SK-N-SH (cell line): ENCODE measurements around the gene RASGRF2. TPM values are rescaled to one million over a fixed set of nuclear protein-coding genes. Genes with fewer than 3 reads are reported as not detected.

Experiments
- CTCF ChIA-PET: fragments of 300-600, 350-600 bp; formaldehyde crosslinking; extraction: SDS; loops from one replicate; lab custom pipeline; 2021; lab: Yijun Ruan, JAX
- POLR2A ChIA-PET: fragments of 350-600 bp; sonication (Branson Sonifier 250); formaldehyde crosslinking; extraction: SDS; loops from one replicate; lab custom pipeline; 2020; ENCODE audit warnings: antibody characterized with exemption, inconsistent platforms; lab: Yijun Ruan, JAX
- DNase-seq: peaks from one replicate; pipeline ENCODE4 v3.0.0; 2012
- H2AFZ ChIP-seq: fragments of 200-600 bp; sonication (generic); 2 replicates; pipeline ENCODE4 v1.8.1; 2016; ENCODE audit warnings: antibody characterized with exemption, mild to moderate bottlenecking, low read depth
- H3F3A ChIP-seq: fragments of 200-600 bp; sonication (generic); replicated peaks from 2 replicates; pipeline ENCODE3; 2016; ENCODE audit warnings: antibody characterized with exemption, mild to moderate bottlenecking; ENCODE audit not compliant: insufficient read depth
- H3K27ac ChIP-seq, 2 experiments: fragments of 200-500 bp in 1 of 2; fragments of 200-600 bp in 1 of 2; sonication (Bioruptor generic) in 1 of 2; sonication (generic), shearing (Covaris generic) in 1 of 2; 2 replicates each; pipeline versions ENCODE4 v1.5.1 to v1.6.1; 2014 to 2016; ENCODE audit warnings: low read depth in 2 of 2, inconsistent platforms in 1 of 2, low read length in 1 of 2, mild to moderate bottlenecking in 1 of 2, mixed read lengths in 1 of 2
- H3K27me3 ChIP-seq: fragments of 200-600 bp; sonication (generic), shearing (Covaris generic); 2 replicates; pipeline ENCODE4 v1.6.1; 2016; ENCODE audit warnings: mixed run types; ENCODE audit not compliant: insufficient read depth
- H3K36me3 ChIP-seq, 2 experiments: fragments of 200-500 bp in 1 of 2; fragments of 200-600 bp in 1 of 2; sonication (Bioruptor generic) in 1 of 2; sonication (generic) in 1 of 2; replicated peaks in 1 of 2; 2 replicates each; pipeline versions ENCODE3 to v1.5.1; 2014 to 2016; ENCODE audit warnings: low read length in 1 of 2, mild to moderate bottlenecking in 1 of 2; ENCODE audit not compliant: insufficient read depth in 2 of 2, control insufficient read depth in 1 of 2
- H3K4me1 ChIP-seq, 2 experiments: fragments of 200-500 bp in 1 of 2; fragments of 200-600 bp in 1 of 2; sonication (Bioruptor generic) in 1 of 2; sonication (generic), shearing (Covaris generic) in 1 of 2; 2 replicates each; pipeline versions ENCODE4 v1.5.1 to v1.6.1; 2014 to 2016; ENCODE audit warnings: low read depth in 1 of 2, low read length in 1 of 2, mixed run types in 1 of 2; ENCODE audit not compliant: insufficient read depth in 2 of 2, control insufficient read depth in 1 of 2
- H3K4me2 ChIP-seq: fragments of 200-600 bp; sonication (generic), shearing (Covaris generic); 2 replicates; pipeline ENCODE4 v1.6.1; 2017; ENCODE audit warnings: mixed run types
- H3K4me3 ChIP-seq, 2 experiments: fragments of 200-500 bp in 1 of 2; fragments of 200-600 bp in 1 of 2; sonication (Bioruptor generic) in 1 of 2; sonication (generic), shearing (Covaris generic) in 1 of 2; 2 replicates each; pipeline versions ENCODE4 v1.5.1 to v1.8.1; 2014 to 2016; ENCODE audit warnings: low read depth in 2 of 2, inconsistent platforms in 1 of 2, low read length in 1 of 2, mild to moderate bottlenecking in 1 of 2, mixed read lengths in 1 of 2, moderate library complexity in 1 of 2
- H3K79me2 ChIP-seq: fragments of 200-600 bp; sonication (generic); 2 replicates; pipeline ENCODE4 v1.8.1; 2017; ENCODE audit warnings: mild to moderate bottlenecking; ENCODE audit not compliant: insufficient read depth
- H3K9ac ChIP-seq: fragments of 200-600 bp; sonication (generic); 2 replicates; pipeline ENCODE4 v1.6.1; 2017; ENCODE audit warnings: mixed run types
- H3K9me2 ChIP-seq: fragments of 200-600 bp; sonication (generic); 2 replicates; pipeline ENCODE4 v1.6.1; 2017; ENCODE audit warnings: mixed run types
- H3K9me3 ChIP-seq: fragments of 200-600 bp; sonication (generic); 2 replicates; pipeline ENCODE4 v1.6.1; 2017; ENCODE audit warnings: mixed run types, mild to moderate bottlenecking, moderate library complexity
- H4K20me1 ChIP-seq: fragments of 200-600 bp; sonication (generic); 2 replicates; pipeline ENCODE4 v1.6.1; 2017; ENCODE audit warnings: mild to moderate bottlenecking, mixed run types; ENCODE audit not compliant: insufficient read depth
- ELF1 ChIP-seq: IDR thresholded peaks from 2 replicates; pipeline ENCODE4 v1.4.0; 2012
- FOSL2 ChIP-seq: IDR thresholded peaks from 2 replicates; pipeline ENCODE4 v1.4.0; 2012; ENCODE audit warnings: low read depth, mild to moderate bottlenecking, moderate library complexity, borderline replicate concordance
- GABPA ChIP-seq: IDR thresholded peaks from 2 replicates; pipeline ENCODE4 v1.4.0; 2012; ENCODE audit warnings: low read depth, mild to moderate bottlenecking
- GATA2 ChIP-seq: sonication (generic); formaldehyde crosslinking; IDR thresholded peaks from 2 replicates; pipeline ENCODE4 v1.5.0; 2020; ENCODE audit warnings: mild to moderate bottlenecking, missing genetic modification reagents
- MEF2A ChIP-seq: IDR thresholded peaks from 2 replicates; pipeline ENCODE4 v1.4.0; 2012; ENCODE audit warnings: low read depth, borderline replicate concordance
- POLR2AphosphoS5 ChIP-seq: IDR thresholded peaks from 2 replicates; pipeline ENCODE4 v1.6.1; 2012; ENCODE audit warnings: low read depth, low read length
- RAD21 ChIP-seq: IDR thresholded peaks from 2 replicates; pipeline ENCODE4 v1.6.1; 2012; ENCODE audit warnings: mild to moderate bottlenecking, low read length
- RFX5 ChIP-seq: IDR thresholded peaks from 2 replicates; pipeline ENCODE4 v1.6.1; 2012; ENCODE audit warnings: mild to moderate bottlenecking, improper control_type of control experiment, low read length
- SIN3A ChIP-seq: IDR thresholded peaks from 2 replicates; pipeline ENCODE4 v1.6.1; 2012; ENCODE audit warnings: low read depth, mild to moderate bottlenecking, low read length, moderate library complexity, borderline replicate concordance
- TAF1 ChIP-seq: IDR thresholded peaks from 2 replicates; pipeline ENCODE4 v1.6.1; 2012; ENCODE audit warnings: low read depth, mild to moderate bottlenecking, low read length, moderate library complexity, borderline replicate concordance
- WGBS: methylation state at CpG from one replicate; pipeline ENCODE4 v1.1.6; 2017; ENCODE audit warnings: low lambda C conversion rate; 5-methylcytosine and 5-hydroxymethylcytosine counted together
- polyA plus RNA-seq, 3 experiments: library from polyadenylated mRNA; depleted of rRNA; stranded (reverse); fragments of >200 nt; gene quantifications; 2 replicates each; pipeline ENCODE4 v1.2.3, GENCODE V29; 2012
- TF ChIP-seq, protein P1 (sequence below): IDR thresholded peaks from 2 replicates; pipeline ENCODE4 v1.4.0; 2012; ENCODE audit warnings: low read depth
- TF ChIP-seq, protein P2 (sequence below): fragments of 200-600 bp; sonication (generic); IDR thresholded peaks from 2 replicates; pipeline ENCODE4 v1.6.1; 2017; ENCODE audit warnings: antibody characterized with exemption, mild to moderate bottlenecking, moderate library complexity
- TF ChIP-seq, protein P3 (sequence below): IDR thresholded peaks from 2 replicates; pipeline ENCODE4; 2012
- TF ChIP-seq, protein P4 (sequence below): IDR thresholded peaks from 2 replicates; pipeline ENCODE4 v1.6.1; 2012; ENCODE audit warnings: mild to moderate bottlenecking, low read depth, low read length, moderate library complexity

The RASGRF2 gene
- polyA plus RNA-seq, 1 of the 3 experiments (the other 2 are of a cell fraction) = under 0.01 TPM

DNA sequence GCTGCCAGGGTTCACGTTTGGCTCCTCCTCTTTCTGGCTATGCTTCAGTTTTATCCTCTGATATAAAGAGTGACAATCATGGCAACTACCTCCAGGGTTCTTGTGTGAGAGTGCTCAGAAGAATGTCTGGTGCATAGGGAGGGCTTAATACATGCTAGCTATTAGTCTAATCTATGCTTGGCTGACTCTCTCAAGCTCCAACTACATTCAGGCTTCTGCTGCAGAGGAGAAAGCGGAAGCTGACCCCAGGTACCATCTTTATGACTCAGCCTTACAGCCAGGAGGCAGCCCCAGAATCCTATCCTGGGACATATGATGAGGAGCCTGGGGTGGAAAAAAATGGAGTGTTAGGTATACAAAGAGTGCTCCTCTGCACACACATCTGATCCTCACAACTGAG lies 32.1 kb upstream of the RASGRF2 start (continued):
- no peak for TF ChIP-seq POLR2AphosphoS5
- no peak for TF ChIP-seq MEF2A
- TF ChIP-seq ELF1 = no peak
- TF ChIP-seq, protein P1, sequence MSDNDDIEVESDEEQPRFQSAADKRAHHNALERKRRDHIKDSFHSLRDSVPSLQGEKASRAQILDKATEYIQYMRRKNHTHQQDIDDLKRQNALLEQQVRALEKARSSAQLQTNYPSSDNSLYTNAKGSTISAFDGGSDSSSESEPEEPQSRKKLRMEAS = no peak
- TF ChIP-seq TAF1 = no peak
- TF ChIP-seq RFX5 = no peak
- TF ChIP-seq, protein P2, sequence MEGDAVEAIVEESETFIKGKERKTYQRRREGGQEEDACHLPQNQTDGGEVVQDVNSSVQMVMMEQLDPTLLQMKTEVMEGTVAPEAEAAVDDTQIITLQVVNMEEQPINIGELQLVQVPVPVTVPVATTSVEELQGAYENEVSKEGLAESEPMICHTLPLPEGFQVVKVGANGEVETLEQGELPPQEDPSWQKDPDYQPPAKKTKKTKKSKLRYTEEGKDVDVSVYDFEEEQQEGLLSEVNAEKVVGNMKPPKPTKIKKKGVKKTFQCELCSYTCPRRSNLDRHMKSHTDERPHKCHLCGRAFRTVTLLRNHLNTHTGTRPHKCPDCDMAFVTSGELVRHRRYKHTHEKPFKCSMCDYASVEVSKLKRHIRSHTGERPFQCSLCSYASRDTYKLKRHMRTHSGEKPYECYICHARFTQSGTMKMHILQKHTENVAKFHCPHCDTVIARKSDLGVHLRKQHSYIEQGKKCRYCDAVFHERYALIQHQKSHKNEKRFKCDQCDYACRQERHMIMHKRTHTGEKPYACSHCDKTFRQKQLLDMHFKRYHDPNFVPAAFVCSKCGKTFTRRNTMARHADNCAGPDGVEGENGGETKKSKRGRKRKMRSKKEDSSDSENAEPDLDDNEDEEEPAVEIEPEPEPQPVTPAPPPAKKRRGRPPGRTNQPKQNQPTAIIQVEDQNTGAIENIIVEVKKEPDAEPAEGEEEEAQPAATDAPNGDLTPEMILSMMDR = no peak
- TF ChIP-seq, protein P3, sequence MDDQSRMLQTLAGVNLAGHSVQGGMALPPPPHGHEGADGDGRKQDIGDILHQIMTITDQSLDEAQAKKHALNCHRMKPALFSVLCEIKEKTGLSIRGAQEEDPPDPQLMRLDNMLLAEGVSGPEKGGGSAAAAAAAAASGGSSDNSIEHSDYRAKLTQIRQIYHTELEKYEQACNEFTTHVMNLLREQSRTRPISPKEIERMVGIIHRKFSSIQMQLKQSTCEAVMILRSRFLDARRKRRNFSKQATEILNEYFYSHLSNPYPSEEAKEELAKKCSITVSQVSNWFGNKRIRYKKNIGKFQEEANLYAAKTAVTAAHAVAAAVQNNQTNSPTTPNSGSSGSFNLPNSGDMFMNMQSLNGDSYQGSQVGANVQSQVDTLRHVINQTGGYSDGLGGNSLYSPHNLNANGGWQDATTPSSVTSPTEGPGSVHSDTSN = no peak

DNA sequence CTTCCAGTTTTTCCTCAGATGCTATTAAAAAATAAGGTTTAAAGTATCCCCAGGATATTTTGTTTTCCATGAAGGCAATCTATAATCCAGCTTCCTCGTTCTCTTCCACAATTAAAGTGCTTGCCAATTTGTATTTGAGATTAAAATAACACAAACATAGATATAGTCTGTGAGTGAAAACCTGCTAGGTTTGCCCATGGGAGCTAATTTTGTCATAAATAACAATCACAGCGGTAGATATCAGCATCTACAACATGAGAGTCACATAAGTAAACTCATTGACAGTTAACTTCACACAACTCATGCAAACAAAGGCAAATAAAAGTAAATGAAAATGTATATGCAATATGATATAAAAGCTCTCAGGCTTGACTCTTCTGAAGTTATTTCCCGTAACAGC lies 29.2 kb upstream of the RASGRF2 start:
- WGBS = 62% methylated on average over 3 of the region's 3 CpGs
- H3K36me3 ChIP-seq = no peaks in the 10 kb centered on the region
- no peaks in the 10 kb centered on the region for H4K20me1 ChIP-seq
- no peaks in the 10 kb centered on the region for H3K9me3 ChIP-seq
- TF ChIP-seq RAD21 = no peak
- TF ChIP-seq SIN3A = no peak
- no peak for TF ChIP-seq FOSL2
- ChIA-PET CTCF (no interaction called here), POLR2A (no interaction called here)
- no peaks in the 10 kb centered on the region for H3K27me3 ChIP-seq
- H3F3A ChIP-seq = no peaks in the 10 kb centered on the region
- H2AFZ ChIP-seq = no peak overlapping the region
- H3K9me2 ChIP-seq = no peaks in the 10 kb centered on the region
- H3K4me2 ChIP-seq = no peak overlapping the region
- H3K9ac ChIP-seq = no peak overlapping the region
- no peak for DNase-seq
- no peaks in the 10 kb centered on the region for H3K4me1 ChIP-seq
- H3K79me2 ChIP-seq = no peaks in the 10 kb centered on the region
- peak overlapping the region in 1 of 2 experiments; percentile 31; a peak in 1 of 4 replicates for H3K27ac ChIP-seq
- no peak overlapping the region for H3K4me3 ChIP-seq

DNA sequence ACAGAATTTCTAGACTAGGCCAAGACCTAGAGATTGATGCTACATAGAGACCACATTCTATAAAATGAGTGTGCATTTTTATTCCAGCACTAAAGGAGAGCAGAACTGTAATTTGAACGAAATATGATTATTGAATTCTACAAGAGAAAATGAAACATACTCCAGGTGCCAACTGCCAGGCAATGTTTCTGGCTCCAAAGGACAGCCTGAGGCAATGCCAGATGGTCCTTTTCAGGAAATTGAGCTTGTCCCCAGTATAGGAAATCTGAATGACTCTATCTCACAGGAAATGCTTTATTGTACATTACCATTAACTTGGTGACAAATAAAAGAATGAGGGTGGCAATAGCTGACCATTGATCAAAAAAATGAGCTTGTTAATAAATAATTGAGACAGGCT lies 28.8 kb upstream of the RASGRF2 start:
- Histone ChIP-seq H3K4me1 (no peaks in the 10 kb centered on the region), H3K4me2 (no peak overlapping the region), H3K27me3 (no peaks in the 10 kb centered on the region), H3K27ac (peak overlapping the region in 1 of 2 experiments; percentile 31; a peak in 1 of 4 replicates), H3K9me3 (no peaks in the 10 kb centered on the region), H4K20me1 (no peaks in the 10 kb centered on the region), H3F3A (no peaks in the 10 kb centered on the region), H2AFZ (no peak overlapping the region), H3K4me3 (no peak overlapping the region), H3K79me2 (no peaks in the 10 kb centered on the region), H3K36me3 (no peaks in the 10 kb centered on the region), H3K9ac (no peak overlapping the region), H3K9me2 (no peaks in the 10 kb centered on the region)
- 30% methylated on average over 1 of the region's 1 CpG for WGBS
- POLR2A ChIA-PET = no interaction called here
- TF ChIP-seq GABPA = no peak
- no peak for TF ChIP-seq TAF1
- TF ChIP-seq, protein P4, sequence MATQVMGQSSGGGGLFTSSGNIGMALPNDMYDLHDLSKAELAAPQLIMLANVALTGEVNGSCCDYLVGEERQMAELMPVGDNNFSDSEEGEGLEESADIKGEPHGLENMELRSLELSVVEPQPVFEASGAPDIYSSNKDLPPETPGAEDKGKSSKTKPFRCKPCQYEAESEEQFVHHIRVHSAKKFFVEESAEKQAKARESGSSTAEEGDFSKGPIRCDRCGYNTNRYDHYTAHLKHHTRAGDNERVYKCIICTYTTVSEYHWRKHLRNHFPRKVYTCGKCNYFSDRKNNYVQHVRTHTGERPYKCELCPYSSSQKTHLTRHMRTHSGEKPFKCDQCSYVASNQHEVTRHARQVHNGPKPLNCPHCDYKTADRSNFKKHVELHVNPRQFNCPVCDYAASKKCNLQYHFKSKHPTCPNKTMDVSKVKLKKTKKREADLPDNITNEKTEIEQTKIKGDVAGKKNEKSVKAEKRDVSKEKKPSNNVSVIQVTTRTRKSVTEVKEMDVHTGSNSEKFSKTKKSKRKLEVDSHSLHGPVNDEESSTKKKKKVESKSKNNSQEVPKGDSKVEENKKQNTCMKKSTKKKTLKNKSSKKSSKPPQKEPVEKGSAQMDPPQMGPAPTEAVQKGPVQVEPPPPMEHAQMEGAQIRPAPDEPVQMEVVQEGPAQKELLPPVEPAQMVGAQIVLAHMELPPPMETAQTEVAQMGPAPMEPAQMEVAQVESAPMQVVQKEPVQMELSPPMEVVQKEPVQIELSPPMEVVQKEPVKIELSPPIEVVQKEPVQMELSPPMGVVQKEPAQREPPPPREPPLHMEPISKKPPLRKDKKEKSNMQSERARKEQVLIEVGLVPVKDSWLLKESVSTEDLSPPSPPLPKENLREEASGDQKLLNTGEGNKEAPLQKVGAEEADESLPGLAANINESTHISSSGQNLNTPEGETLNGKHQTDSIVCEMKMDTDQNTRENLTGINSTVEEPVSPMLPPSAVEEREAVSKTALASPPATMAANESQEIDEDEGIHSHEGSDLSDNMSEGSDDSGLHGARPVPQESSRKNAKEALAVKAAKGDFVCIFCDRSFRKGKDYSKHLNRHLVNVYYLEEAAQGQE = no peak
- TF ChIP-seq GATA2 (CRISPR knock-in tag) = no peak
- no peak for TF ChIP-seq POLR2AphosphoS5
- TF ChIP-seq MEF2A = no peak
- DNase-seq = peak; percentile 24
- CTCF ChIA-PET = no interaction called here
